Pancreas (tissue), 10 donors: ENCODE results near the gene RBM22. TPM values are rescaled to one million over a fixed set of nuclear protein-coding genes. Genes with fewer than 3 reads are reported as not detected.
A peak's percentile ranks its signal among the peaks of the same experiment; 100 is the strongest.

Experiments
- ATAC-seq, 4 donors: fragments of 200-7000 bp; cut with Tn5 transposase; one replicate each; pipeline versions ENCODE4 v1.8.0 to v1.9.1; 2020; ENCODE audit warnings: mild to moderate bottlenecking in 4 of 4, moderate library complexity in 4 of 4
- DNase-seq, 6 donors: peaks; one replicate each; pipeline ENCODE4 v3.0.0-alpha.2; 2020
- FAIRE-seq: peaks from 2 replicates; lab custom pipeline; 2012; peaks lifted over from hg19 to GRCh38; lab: Jason Lieb, UNC
- H3K27ac ChIP-seq, 4 donors: fragments of 200-600 bp; sonication (generic); 1 replicate in 3 of 4; 2 replicates in 1 of 4; pipeline versions ENCODE4 v1.5.0 to v1.8.0; 2020
- H3K27me3 ChIP-seq, 4 donors: fragments of 200-600 bp; one replicate each; pipeline ENCODE4 v1.8.0; 2021
- H3K36me3 ChIP-seq, 3 donors: fragments of 200-600 bp; sonication (generic) in 1 of 3; one replicate each; pipeline versions ENCODE4 v1.5.0 to v1.8.0; 2020 to 2021
- H3K4me1 ChIP-seq, 3 donors: fragments of 200-600 bp; one replicate each; pipeline ENCODE4 v1.8.0; 2021
- H3K4me3 ChIP-seq, 4 donors: fragments of 200-600 bp; sonication (generic) in 2 of 4; one replicate each; pipeline versions ENCODE4 v1.5.0 to v1.8.0; 2020 to 2021
- H3K9me3 ChIP-seq, 4 donors: fragments of 200-600 bp; one replicate each; pipeline ENCODE4 v1.8.0; 2021
- WGBS, 2 donors: extraction: QIAGEN DNeasy Blood & Tissue Kit; methylation state at CpG; one replicate each; pipeline ENCODE4 v1.1.7; 2013; 5-methylcytosine and 5-hydroxymethylcytosine counted together
- intact Hi-C, 3 donors: fragments of 100-400 bp; cut with DNase I; formaldehyde crosslinking; loops; one replicate each; pipeline versions ENCODE4 v1.11.1 to v1.14.2; 2022
- polyA plus RNA-seq, 2 donors: library from polyadenylated mRNA; stranded (reverse); fragments of 200-250 nt; gene quantifications; one replicate each; pipeline ENCODE4 v1.2.3, GENCODE V29; 2013
- total RNA-seq, 6 donors: library from RNA; stranded (reverse); fragmentation: NEBNext Ultra II Directional in 4 of 6; extraction: Animal tissue kit (Norgen Biotek cat#: 25700) in 4 of 6; gene quantifications; one replicate each; pipeline versions ENCODE4 v1.2.1 to v1.2.4, GENCODE V29; 2021 to 2023
- TF ChIP-seq, protein P1 (sequence below), 4 donors: fragments of 200-600 bp; sonication (generic) in 3 of 4; IDR thresholded peaks; one replicate each; pipeline versions ENCODE4 v1.5.0 to v1.8.0; 2021; ENCODE audit warnings: antibody characterized with exemption in 4 of 4
- donor health status: healthy with polysubstance abuse.
- donor health status: DM: no; HTN: no; CAD: no; lungs with moderate emphysema.
- donor health status: DM: no; HTN: no; CAD: no.
- donor health status: control.
- donor health status: control.
- donor health status: Bipolar disorder and iron deficiency.
- donor health status: DM: yes; HTN: yes; CAD: no.
- donor health status: DM: no; HTN: no; CAD: no.
- donor health status: DM: no; HTN: no; CAD: no.
- donor health status: DM: yes; HTN: yes; CAD: no.

The RBM22 gene
- total and polyA plus RNA-seq, 8 donors = 14.8 to 32.3 (median 19.6) TPM

DNA sequence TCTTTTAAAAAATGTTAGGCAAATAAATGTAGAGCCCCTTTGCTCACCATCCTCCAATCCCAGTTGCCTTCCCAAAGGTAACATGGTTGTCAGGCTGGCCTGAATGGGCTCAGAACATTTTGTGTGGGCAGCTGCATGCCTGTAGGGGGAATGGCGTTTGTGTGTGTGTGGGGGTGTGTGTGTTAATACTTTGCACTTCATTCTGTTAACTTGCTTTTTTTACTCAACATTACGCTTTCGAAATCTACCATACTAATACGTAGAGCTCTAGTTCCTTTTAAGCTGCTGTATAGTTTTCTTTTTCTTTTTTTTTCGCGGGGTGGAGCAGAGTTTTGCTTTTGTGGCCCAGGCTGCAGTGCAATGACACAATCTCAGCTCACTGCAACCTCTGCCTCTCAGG lies 25.8 kb downstream of the RBM22 start:
- Histone ChIP-seq H3K27ac (no peak overlapping the region), H3K4me1 (peaks cover 0 to 5% (median 0%) of the 10 kb centered on the region in 3 donors), H3K9me3 (no peaks in the 10 kb centered on the region), H3K4me3 (no peak overlapping the region), H3K36me3 (no peaks in the 10 kb centered on the region), H3K27me3 (no peaks in the 10 kb centered on the region)
- TF ChIP-seq, protein P1, sequence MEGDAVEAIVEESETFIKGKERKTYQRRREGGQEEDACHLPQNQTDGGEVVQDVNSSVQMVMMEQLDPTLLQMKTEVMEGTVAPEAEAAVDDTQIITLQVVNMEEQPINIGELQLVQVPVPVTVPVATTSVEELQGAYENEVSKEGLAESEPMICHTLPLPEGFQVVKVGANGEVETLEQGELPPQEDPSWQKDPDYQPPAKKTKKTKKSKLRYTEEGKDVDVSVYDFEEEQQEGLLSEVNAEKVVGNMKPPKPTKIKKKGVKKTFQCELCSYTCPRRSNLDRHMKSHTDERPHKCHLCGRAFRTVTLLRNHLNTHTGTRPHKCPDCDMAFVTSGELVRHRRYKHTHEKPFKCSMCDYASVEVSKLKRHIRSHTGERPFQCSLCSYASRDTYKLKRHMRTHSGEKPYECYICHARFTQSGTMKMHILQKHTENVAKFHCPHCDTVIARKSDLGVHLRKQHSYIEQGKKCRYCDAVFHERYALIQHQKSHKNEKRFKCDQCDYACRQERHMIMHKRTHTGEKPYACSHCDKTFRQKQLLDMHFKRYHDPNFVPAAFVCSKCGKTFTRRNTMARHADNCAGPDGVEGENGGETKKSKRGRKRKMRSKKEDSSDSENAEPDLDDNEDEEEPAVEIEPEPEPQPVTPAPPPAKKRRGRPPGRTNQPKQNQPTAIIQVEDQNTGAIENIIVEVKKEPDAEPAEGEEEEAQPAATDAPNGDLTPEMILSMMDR (IDR thresholded peaks at IDR 0.05) = no peak
- FAIRE-seq (no peak), ATAC-seq (no peak), DNase-seq (no peak)
- intact Hi-C loops = no loop called here
- WGBS, 2 donors = 78 to 82% methylated on average over 6 of the region's 6 CpGs

DNA sequence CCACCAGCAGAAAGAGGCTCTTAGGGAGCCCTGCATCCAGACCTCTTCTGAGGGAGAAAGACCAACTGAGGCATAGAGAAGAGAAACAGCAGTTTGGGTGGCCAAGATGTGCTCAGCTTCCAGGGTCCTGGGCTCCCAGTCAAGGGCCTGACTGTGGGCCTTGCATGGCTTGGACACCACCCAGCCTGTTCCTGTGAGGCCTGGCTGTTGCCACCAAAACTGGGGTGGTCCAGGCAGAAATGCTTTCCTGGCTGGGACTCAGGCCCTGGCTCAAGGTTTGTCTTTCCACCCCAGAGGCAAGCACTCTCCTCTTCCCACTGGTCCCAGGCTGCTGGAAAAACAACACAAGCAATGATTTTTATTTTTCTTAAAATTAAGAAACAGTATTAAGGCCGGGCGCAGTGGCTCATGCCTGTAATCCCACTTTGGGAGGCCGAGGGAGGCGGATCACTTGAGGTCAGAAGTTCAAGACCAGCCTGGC lies 26.5 kb downstream of the RBM22 start:
- DNase-seq = no peak
- Histone ChIP-seq H3K4me1 (peaks cover 0 to 5% (median 0%) of the 10 kb centered on the region in 3 donors), H3K9me3 (no peaks in the 10 kb centered on the region), H3K27ac (no peak overlapping the region), H3K36me3 (no peaks in the 10 kb centered on the region), H3K4me3 (no peak overlapping the region), H3K27me3 (no peaks in the 10 kb centered on the region)
- intact Hi-C loops = no loop called here
- TF ChIP-seq, protein P1 (IDR thresholded peaks at IDR 0.05) = no peak
- ATAC-seq = peak in 1 of 4 donors; percentile 6
- WGBS, 2 donors = 85 to 91% methylated on average over 4 of the region's 4 CpGs
- no peak for FAIRE-seq

DNA sequence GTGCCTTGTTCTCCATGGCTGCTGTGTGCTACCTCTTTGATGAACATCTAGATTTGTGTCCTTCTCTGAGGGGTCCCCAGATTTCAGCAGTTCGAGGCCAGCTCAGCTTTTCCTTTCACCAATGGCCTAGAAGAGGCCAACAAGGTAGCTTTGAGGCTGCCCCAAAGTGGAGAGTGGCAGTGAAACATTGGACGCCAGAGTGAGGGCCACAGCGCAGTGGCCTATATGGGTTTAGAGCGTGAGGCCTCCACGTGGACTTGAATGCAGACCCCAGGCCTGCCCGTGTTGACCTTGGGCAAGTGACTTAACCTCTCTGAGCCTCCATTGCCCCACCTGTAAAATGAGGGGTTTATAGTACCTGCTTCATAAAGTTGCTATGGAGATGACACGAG lies 28.0 kb downstream of the RBM22 start:
- peaks cover 0 to 5% (median 0%) of the 10 kb centered on the region in 3 donors for H3K4me1 ChIP-seq
- no peaks in the 10 kb centered on the region for H3K9me3 ChIP-seq
- no peaks in the 10 kb centered on the region for H3K27me3 ChIP-seq
- no peaks in the 10 kb centered on the region for H3K36me3 ChIP-seq
- 76 to 80% methylated on average over 7 of the region's 7 CpGs for WGBS, 2 donors
- H3K27ac ChIP-seq = no peak overlapping the region
- DNase-seq (no peak), FAIRE-seq (no peak), ATAC-seq (no peak)
- H3K4me3 ChIP-seq = peak overlapping the region in 2 of 4 donors; percentile 26 to 45
- TF ChIP-seq, protein P1 (IDR thresholded peaks at IDR 0.05) = no peak
- intact Hi-C loops = no loop called here

DNA sequence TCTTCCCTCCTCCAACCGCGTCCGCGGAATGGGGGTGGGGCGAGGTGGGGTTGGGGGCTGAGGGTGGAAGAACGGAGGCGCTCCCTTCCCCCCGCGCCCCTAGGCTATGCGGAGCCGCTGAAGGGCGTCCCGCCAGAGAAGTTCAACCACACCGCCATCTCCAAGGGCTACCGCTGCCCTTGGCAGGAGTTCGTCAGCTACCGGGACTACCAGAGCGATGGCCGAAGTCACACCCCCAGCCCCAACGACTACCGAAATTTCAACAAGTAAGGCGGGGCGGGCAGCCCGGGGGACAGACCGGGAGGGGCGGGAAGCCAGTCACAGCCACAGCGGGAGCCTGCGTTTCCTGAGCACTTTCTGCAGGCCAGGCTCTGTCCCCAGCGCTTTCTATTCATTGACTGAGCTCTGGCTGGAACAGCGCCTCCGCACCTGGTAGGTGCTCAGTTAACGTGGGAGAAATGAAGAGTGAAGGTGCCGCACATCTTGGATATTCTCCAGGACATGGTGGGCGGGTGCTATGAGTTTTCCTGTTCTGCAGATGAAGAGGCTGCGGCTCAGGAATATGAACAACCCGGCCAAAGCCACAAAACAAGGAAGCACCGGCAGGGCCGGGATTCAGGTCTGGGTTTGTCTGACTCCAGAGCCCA lies 28.5 kb downstream of the RBM22 start:
- H3K9me3 ChIP-seq = no peaks in the 10 kb centered on the region
- DNase-seq (peak in 2 of 6 donors; percentile 69 to 72), ATAC-seq (peak; percentile 58 to 78 (median 70)), FAIRE-seq (no peak)
- H3K4me1 ChIP-seq = peaks cover 0 to 5% (median 0%) of the 10 kb centered on the region in 3 donors
- H3K4me3 ChIP-seq = peak overlapping the region; percentile 21 to 45 (median 31)
- no peaks in the 10 kb centered on the region for H3K36me3 ChIP-seq
- TF ChIP-seq, protein P1 (IDR thresholded peaks at IDR 0.05) = no peak
- no peaks in the 10 kb centered on the region for H3K27me3 ChIP-seq
- intact Hi-C loops = no loop called here
- WGBS, 2 donors = 9 to 10% methylated on average over 30 to 37 of the region's 38 CpGs
- H3K27ac ChIP-seq = no peak overlapping the region
